ENCODE data around the gene TTC7B. TPM values are rescaled to one million over a fixed set of nuclear protein-coding genes. Genes with fewer than 3 reads are reported as not detected.

TTC7B gene
- total and polyA plus RNA-seq, 2 of the 8 experiments (the other 6 are each of a cell fraction or from before 2014, with no cell fraction given), result 23.7 to 34.0 TPM

GRCh38 chr14:90587252-90587910, 228.8 kb downstream of the TTC7B start (continued):
- no peak for TF ChIP-seq CHD7 (IDR thresholded peaks at IDR 0.05; ENCODE audit: insufficient replicate concordance, low read length)
